ENCODE measurements around the gene ZNRF3. TPM values are rescaled to one million over a fixed set of nuclear protein-coding genes. Genes with fewer than 3 reads are reported as not detected.

The ZNRF3 gene
- total and polyA plus RNA-seq, 2 experiments from 2014 or later, result 11.1 to 32.2 TPM

GRCh38 chr22:28969401-28970168 lies 86.2 kb downstream of the ZNRF3 start:
- H3K27ac ChIP-seq (ENCODE audit: low read depth), result peak overlapping the region; percentile 75; the same call in 1 of the 2 replicates
- H3K4me2 ChIP-seq, result peak overlapping the region; percentile 36

GRCh38 chr22:28973352-28973751 lies 90.0 kb downstream of the ZNRF3 start:
- Histone ChIP-seq H3K27ac (ENCODE audit: low read depth) (peak overlapping the region; percentile 46; the same call in 1 of the 2 replicates), H4K20me1 (replicated peaks; ENCODE audit: insufficient read depth) (peaks cover 8% of the 10 kb centered on the region; the same call in 1 of the 2 replicates), H3K4me1 (ENCODE audit: insufficient read depth) (peaks cover 38% of the 10 kb centered on the region), H3F3A (replicated peaks; ENCODE audit: low read depth) (no peaks in the 10 kb centered on the region; the same call in 1 of the 2 replicates), H3K4me3 (no peak overlapping the region), H3K27me3 (ENCODE audit: insufficient read depth) (no peaks in the 10 kb centered on the region), H3K9me2 (ENCODE audit: insufficient read depth) (no peaks in the 10 kb centered on the region), H3K79me2 (replicated peaks; ENCODE audit: insufficient read depth) (peaks cover 92% of the 10 kb centered on the region), H3K4me2 (no peak overlapping the region), H2AFZ (no peak overlapping the region), H3K36me3 (ENCODE audit: insufficient read depth) (no peaks in the 10 kb centered on the region)
- Mint-ChIP-seq H3K27ac (no peak overlapping the region), H3K27me3 (ENCODE audit: insufficient read depth, low read depth, poor library complexity) (no peaks in the 10 kb centered on the region), H3K4me3 (no peak overlapping the region), H3K9me3 (no peaks in the 10 kb centered on the region), H3K4me1 (peaks cover 38% of the 10 kb centered on the region), H3K36me3 (ENCODE audit: low read depth) (0 out of 3 replicates have a peak, but pooled peaks cover 4% of the 10 kb centered on the region)
- TF ChIP-seq, protein P1, sequence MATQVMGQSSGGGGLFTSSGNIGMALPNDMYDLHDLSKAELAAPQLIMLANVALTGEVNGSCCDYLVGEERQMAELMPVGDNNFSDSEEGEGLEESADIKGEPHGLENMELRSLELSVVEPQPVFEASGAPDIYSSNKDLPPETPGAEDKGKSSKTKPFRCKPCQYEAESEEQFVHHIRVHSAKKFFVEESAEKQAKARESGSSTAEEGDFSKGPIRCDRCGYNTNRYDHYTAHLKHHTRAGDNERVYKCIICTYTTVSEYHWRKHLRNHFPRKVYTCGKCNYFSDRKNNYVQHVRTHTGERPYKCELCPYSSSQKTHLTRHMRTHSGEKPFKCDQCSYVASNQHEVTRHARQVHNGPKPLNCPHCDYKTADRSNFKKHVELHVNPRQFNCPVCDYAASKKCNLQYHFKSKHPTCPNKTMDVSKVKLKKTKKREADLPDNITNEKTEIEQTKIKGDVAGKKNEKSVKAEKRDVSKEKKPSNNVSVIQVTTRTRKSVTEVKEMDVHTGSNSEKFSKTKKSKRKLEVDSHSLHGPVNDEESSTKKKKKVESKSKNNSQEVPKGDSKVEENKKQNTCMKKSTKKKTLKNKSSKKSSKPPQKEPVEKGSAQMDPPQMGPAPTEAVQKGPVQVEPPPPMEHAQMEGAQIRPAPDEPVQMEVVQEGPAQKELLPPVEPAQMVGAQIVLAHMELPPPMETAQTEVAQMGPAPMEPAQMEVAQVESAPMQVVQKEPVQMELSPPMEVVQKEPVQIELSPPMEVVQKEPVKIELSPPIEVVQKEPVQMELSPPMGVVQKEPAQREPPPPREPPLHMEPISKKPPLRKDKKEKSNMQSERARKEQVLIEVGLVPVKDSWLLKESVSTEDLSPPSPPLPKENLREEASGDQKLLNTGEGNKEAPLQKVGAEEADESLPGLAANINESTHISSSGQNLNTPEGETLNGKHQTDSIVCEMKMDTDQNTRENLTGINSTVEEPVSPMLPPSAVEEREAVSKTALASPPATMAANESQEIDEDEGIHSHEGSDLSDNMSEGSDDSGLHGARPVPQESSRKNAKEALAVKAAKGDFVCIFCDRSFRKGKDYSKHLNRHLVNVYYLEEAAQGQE (IDR thresholded peaks at IDR 0.05; ENCODE audit: unreplicated experiment), result no peak
- TF ChIP-seq STAT1 (IDR thresholded peaks at IDR 0.05; ENCODE audit: unreplicated experiment), result no peak
- no peak for TF ChIP-seq ZNF331 (CRISPR knock-in tag; IDR thresholded peaks at IDR 0.05; ENCODE audit: low read depth)
- TF ChIP-seq, protein P2, sequence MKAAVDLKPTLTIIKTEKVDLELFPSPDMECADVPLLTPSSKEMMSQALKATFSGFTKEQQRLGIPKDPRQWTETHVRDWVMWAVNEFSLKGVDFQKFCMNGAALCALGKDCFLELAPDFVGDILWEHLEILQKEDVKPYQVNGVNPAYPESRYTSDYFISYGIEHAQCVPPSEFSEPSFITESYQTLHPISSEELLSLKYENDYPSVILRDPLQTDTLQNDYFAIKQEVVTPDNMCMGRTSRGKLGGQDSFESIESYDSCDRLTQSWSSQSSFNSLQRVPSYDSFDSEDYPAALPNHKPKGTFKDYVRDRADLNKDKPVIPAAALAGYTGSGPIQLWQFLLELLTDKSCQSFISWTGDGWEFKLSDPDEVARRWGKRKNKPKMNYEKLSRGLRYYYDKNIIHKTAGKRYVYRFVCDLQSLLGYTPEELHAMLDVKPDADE (IDR thresholded peaks at IDR 0.05), result no peak
- TF ChIP-seq JUNB (IDR thresholded peaks at IDR 0.05; ENCODE audit: unreplicated experiment), result no peak
- TF ChIP-seq EZH2phosphoT487 (IDR thresholded peaks at IDR 0.05; ENCODE audit: unreplicated experiment), result no peak
- TF ChIP-seq NANOG (IDR thresholded peaks at IDR 0.05; ENCODE audit: borderline replicate concordance), result no peak
- DNase-seq (ENCODE audit: low spot score) (no peak), ATAC-seq (no peak; the same call in 2 of the 3 replicates)

More at GRCh38 chr22:28969401-28970168, 86.2 kb downstream of the ZNRF3 start:
- Mint-ChIP-seq H3K27me3 (ENCODE audit: insufficient read depth, low read depth, poor library complexity) (no peaks in the 10 kb centered on the region), H3K36me3 (ENCODE audit: low read depth) (peaks cover 5% of the 10 kb centered on the region; the same call in 1 of the 3 replicates), H3K27ac (peak overlapping the region; percentile 27; the same call in 1 of the 2 replicates), H3K4me1 (peaks cover 25% of the 10 kb centered on the region), H3K9me3 (no peaks in the 10 kb centered on the region), H3K4me3 (no peak overlapping the region)
- H4K20me1 ChIP-seq (replicated peaks; ENCODE audit: insufficient read depth), result peaks cover 19% of the 10 kb centered on the region; the same call in 1 of the 2 replicates
- H3K4me1 ChIP-seq (ENCODE audit: insufficient read depth), result peaks cover 32% of the 10 kb centered on the region
- H3F3A ChIP-seq (replicated peaks; ENCODE audit: low read depth), result no peaks in the 10 kb centered on the region; the same call in 1 of the 2 replicates
- TF ChIP-seq, protein P1 (IDR thresholded peaks at IDR 0.05; ENCODE audit: unreplicated experiment), result no peak
- peaks cover 97% of the 10 kb centered on the region for H3K79me2 ChIP-seq (replicated peaks; ENCODE audit: insufficient read depth)
- ATAC-seq, result peak; percentile 54
- no peak for DNase-seq (ENCODE audit: low spot score)
- H3K27me3 ChIP-seq (ENCODE audit: insufficient read depth), result no peaks in the 10 kb centered on the region
- H3K36me3 ChIP-seq (ENCODE audit: insufficient read depth), result no peaks in the 10 kb centered on the region
- H3K9me2 ChIP-seq (ENCODE audit: insufficient read depth), result no peaks in the 10 kb centered on the region
- H2AFZ ChIP-seq, result no peak overlapping the region
- no peak overlapping the region for H3K4me3 ChIP-seq
